Activated T-helper 1 cell treated with anti-CD3 and anti-CD28 coated beads, Interleukin-12 subunit alpha, Interleukin-12 subunit beta, Interleukin-2, Interleukin-4 antibody, amounts not matched to agents 30 ng/mL and 10 ng/mL and 1 ng/mL, durations not matched to agents 14 hours and 24 hours and 36 hours (primary cell): Measurements from ENCODE around the gene CLPTM1L. TPM values are rescaled to one million over a fixed set of nuclear protein-coding genes. Genes with fewer than 3 reads are reported as not detected.
A peak's percentile ranks its signal among the peaks of the same experiment; 100 is the strongest.

ENCODE experiments used
- DNase-seq: peaks from one replicate; pipeline ENCODE4 v3.0.0; 2021; ENCODE audit warnings: low spot score
- H3K27ac Mint-ChIP-seq: one replicate; pipeline ENCODE4 v1.8.0; 2021; ENCODE audit warnings: mild to moderate bottlenecking, mixed read lengths
- H3K27me3 Mint-ChIP-seq: one replicate; pipeline ENCODE4 v1.8.0; 2022; ENCODE audit warnings: mild to moderate bottlenecking, moderate library complexity, mixed read lengths; ENCODE audit not compliant: insufficient read depth
- H3K36me3 Mint-ChIP-seq: one replicate; pipeline ENCODE4 v1.8.0; 2021; ENCODE audit warnings: low read depth, mixed read lengths
- H3K4me1 Mint-ChIP-seq: one replicate; pipeline ENCODE4 v1.8.0; 2021; ENCODE audit warnings: low read depth, mixed read lengths
- H3K4me3 Mint-ChIP-seq: one replicate; pipeline ENCODE4 v1.8.0; 2021; ENCODE audit warnings: mild to moderate bottlenecking, moderate library complexity, mixed read lengths
- H3K9me3 Mint-ChIP-seq: one replicate; pipeline ENCODE4 v1.8.0; 2021; ENCODE audit warnings: mixed read lengths
- intact Hi-C: fragments of 100-400 bp; cut with micrococcal nuclease; formaldehyde crosslinking; loops from one replicate; pipeline ENCODE4 v1.15.1; 2024
- total RNA-seq: library from RNA; stranded (reverse); gene quantifications from 2 replicates; pipeline ENCODE4 v1.2.3, GENCODE V29; 2022

Gene CLPTM1L
- total RNA-seq, 1 donor from 2014 or later, result 132 TPM

DNA sequence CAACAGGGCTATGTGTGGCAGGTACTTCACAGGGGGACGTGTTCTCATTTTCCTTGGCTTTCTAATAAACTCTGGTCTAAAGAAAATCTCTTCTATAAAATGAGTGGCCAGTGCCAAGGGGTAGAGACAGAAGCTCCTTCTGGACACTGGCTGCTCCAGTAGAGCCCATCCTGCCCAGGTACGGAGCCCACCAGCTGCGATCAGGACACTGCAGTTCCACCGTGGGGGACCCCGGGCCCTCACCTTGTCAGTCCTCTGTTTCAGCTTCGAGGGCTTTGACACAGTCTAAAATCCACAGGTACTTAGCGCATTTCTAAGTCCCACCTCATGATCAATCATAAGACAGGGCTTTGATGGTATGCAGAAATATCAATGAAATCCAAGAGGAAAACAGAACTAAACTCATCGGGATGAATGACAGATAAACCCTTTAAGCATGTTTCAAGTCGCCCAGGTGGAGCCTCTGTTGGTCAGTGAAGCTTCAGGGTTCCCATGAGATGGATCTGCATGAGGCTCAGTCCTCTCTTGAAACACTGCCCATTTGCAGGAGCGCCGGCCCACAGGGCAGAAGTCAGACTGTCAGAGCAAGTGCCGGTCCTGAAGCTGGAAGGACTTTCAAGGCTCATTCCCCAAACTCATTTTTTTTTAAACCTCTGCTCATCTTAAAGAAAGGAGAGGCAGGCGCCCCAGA lies 29.7 kb downstream of the CLPTM1L start:
- no peak for DNase-seq
- intact Hi-C loops, result loop anchor here (1.0 kb wide), 2 partner anchors 20 to 30 kb away; partner anchors contain the start of genes CLPTM1L and TERT
- Mint-ChIP-seq H3K36me3 (peaks cover 21% of the 10 kb centered on the region), H3K4me3 (peak overlapping the region; percentile 53), H3K9me3 (peaks cover 11% of the 10 kb centered on the region), H3K27me3 (no peaks in the 10 kb centered on the region), H3K4me1 (peaks cover 60% of the 10 kb centered on the region), H3K27ac (peak overlapping the region; percentile 78)

DNA sequence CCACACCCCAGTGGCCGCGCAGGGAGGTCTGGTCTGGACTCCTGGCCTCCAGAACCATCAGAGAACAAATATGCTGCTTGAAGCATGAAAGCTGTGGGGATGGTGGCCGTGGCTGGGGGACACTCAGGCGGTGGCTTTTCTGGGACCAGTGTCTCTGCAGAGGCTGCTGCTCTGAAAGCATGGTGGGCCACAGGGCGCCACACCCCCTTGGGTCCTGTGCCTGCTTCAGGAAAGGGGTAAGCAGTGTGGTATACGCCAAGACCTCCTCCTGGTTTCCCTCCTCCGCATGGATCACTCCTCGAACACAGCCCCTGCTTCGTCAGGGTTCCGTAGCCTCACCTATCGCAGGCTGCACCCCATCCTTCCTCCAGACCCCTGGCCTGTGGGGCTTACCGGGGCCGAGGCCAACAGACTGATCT lies 30.3 kb downstream of the CLPTM1L start:
- intact Hi-C loops, result no loop called here
- peak overlapping the region; percentile 53 for H3K4me3 Mint-ChIP-seq
- H3K36me3 Mint-ChIP-seq, result peaks cover 21% of the 10 kb centered on the region
- no peak for DNase-seq
- H3K9me3 Mint-ChIP-seq, result peaks cover 11% of the 10 kb centered on the region
- peaks cover 60% of the 10 kb centered on the region for H3K4me1 Mint-ChIP-seq
- no peaks in the 10 kb centered on the region for H3K27me3 Mint-ChIP-seq
- H3K27ac Mint-ChIP-seq, result no peak overlapping the region

DNA sequence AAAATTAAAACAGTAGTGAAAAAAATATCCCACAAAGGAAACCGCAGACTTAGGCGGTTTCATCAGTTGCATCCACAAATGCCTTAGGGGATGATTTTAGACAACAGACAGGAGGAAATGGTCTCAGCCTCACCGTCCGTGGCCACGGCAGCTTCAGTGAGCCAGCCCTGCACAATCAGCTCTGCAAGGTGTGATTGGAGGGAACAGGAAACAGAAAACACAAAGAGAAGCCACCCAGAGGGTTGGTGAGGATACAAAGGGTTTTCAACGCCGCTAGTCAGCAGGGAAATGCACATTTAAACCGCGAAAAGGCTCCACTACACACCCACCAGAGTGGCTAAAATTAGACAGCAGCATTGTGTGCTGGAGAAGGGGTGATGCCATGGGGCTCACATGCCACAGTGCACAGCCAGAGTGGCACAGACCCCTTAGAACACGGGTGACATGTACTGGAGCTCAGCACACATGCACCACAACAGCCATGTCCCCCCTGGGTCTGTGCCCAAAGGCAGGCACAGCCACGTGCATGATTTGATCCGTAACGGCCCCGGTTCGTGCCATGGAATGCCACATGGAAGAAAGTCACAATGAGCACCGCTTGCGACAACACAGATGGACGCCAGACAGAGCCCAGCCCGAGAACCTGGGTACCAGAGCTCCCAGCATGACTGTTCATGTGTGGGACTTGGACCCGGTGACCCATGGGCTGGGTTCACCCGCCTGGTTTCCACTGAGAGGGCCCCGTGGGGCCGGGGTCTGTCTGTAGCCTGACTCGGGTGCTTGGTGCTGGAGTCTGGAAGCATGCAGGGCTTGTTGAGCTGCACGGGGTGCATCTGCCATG lies 31.7 kb downstream of the CLPTM1L start:
- Mint-ChIP-seq H3K4me1 (peaks cover 68% of the 10 kb centered on the region), H3K27me3 (peaks cover 4% of the 10 kb centered on the region), H3K36me3 (peaks cover 11% of the 10 kb centered on the region), H3K27ac (peak overlapping the region; percentile 50), H3K4me3 (peak overlapping the region; percentile 68), H3K9me3 (peaks cover 11% of the 10 kb centered on the region)
- peak; percentile 61 for DNase-seq
- intact Hi-C loops, result loop anchor here (1.0 kb wide), 1 partner anchor 321 kb away; no protein-coding TSS in a partner anchor

DNA sequence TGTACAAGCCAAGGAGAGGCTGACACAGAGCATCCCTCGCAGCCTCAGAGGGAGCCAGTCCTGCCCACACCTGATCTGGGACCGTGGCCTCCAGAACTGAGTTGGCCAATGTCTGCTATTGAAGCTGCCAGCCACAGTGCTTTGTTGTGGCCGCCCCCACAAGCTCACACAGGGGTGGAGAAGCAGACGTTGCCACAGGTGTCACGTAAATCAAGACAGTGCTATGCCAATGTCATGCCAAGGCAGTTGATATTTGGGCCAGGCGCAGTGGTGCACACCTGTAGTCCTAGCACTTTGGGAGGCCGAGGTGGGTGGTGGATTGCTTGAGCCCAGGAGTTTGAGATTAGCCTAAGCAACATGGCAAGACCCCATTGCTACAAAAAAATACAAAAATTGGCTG lies 32.7 kb downstream of the CLPTM1L start:
- peaks cover 4% of the 10 kb centered on the region for H3K27me3 Mint-ChIP-seq
- intact Hi-C loops, result no loop called here
- peaks cover 11% of the 10 kb centered on the region for H3K9me3 Mint-ChIP-seq
- H3K4me3 Mint-ChIP-seq, result no peak overlapping the region
- H3K27ac Mint-ChIP-seq, result no peak overlapping the region
- peaks cover 3% of the 10 kb centered on the region for H3K36me3 Mint-ChIP-seq
- peaks cover 63% of the 10 kb centered on the region for H3K4me1 Mint-ChIP-seq
- no peak for DNase-seq

DNA sequence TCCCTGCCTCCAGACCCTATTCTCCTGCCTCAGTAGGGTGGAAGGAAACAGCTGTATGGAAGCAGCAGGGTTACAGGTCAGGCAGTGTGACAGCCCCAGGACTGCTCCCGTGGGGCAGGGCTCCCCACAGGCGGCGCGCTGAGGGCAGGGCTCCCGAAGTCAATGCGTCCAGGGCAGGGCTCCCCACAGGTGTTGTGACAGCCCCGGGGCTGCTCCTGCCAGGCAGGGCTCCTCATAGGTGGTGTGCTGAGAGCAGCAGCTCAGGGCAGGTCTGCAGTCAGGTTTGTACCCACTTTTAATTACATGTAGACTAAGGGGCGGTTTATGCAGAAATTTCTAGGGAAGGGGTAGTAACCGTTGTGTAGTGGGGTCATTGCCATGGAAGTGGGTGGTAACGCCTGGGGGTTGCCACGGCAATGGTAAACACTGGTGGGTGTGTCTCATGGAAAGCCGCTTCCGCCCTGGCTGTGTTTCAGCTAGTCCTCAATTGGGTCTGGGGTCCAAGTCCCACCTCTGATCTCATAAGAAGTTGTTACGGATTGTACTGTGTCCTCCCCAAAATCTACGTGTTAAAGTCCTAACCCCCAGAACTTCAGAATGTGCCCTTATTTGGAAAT lies 33.4 kb downstream of the CLPTM1L start:
- Mint-ChIP-seq H3K27ac (no peak overlapping the region), H3K4me1 (peaks cover 57% of the 10 kb centered on the region), H3K4me3 (no peak overlapping the region), H3K9me3 (peaks cover 11% of the 10 kb centered on the region), H3K27me3 (peaks cover 4% of the 10 kb centered on the region), H3K36me3 (no peaks in the 10 kb centered on the region)
- intact Hi-C loops, result no loop called here
- DNase-seq, result no peak

DNA sequence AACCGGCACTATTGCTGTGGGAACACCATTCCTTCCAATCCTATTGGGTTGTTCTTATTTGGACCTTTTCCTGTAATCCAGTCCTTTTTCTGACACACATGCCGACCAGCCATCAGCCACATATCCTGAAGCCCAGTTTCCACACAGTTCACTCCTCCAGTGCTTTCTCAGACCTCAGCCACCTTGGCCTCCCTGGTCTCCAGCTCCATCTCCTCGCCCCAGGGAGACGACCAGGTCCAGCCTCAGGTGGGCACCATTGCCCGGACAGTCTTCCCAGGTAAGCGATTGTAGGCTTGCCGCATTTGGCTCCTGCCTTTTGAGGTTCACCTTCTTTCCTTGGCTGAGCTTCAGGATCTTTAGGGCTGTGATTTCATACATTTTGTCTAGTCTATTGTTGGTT lies 34.8 kb downstream of the CLPTM1L start:
- Mint-ChIP-seq H3K27me3 (peaks cover 4% of the 10 kb centered on the region), H3K27ac (no peak overlapping the region), H3K4me1 (peaks cover 42% of the 10 kb centered on the region), H3K4me3 (no peak overlapping the region), H3K36me3 (no peaks in the 10 kb centered on the region), H3K9me3 (peaks cover 11% of the 10 kb centered on the region)
- intact Hi-C loops, result no loop called here
- DNase-seq, result no peak

DNA sequence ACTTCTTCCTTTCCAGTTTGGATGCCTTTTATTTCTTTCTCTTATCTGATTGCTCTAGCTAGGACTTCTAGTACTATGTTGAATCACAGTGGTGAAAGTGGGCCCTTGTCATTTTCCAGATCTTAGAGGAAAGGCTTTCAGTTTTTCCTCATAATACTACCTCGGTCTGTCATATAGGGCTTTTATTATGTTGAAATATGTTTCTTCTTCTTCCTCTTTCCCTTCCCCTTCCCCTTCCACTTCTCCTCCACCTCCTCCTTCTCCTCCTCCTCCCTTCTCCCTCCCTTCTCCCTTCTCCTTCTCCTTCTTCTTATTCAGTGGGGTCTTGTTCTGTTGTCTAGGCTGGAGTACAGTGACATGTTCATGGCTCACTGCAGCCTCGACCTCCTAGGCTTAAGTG lies 40.9 kb downstream of the CLPTM1L start:
- intact Hi-C loops, result no loop called here
- peaks cover 8% of the 10 kb centered on the region for H3K4me1 Mint-ChIP-seq
- no peak overlapping the region for H3K27ac Mint-ChIP-seq

DNA sequence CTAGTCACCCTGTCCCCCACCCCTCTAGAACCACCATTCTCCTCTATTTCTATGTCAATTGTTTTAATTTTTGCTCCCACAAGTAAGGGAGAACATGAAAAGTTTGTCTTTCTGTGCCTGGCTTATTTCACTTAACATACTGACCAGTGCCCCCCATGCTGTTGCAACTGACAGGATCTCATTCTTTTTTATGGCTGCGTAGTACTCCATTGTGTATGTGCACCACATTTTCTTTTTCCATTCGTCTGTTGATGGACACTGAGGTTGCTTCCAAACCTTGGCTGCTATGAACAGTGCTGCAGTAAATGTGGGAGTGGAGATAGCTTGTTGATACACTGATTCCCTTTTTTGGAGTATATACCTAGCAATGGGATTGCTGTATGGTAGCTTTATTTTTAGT lies 42.6 kb downstream of the CLPTM1L start:
- no peak for DNase-seq
- Mint-ChIP-seq H3K9me3 (no peaks in the 10 kb centered on the region), H3K4me1 (no peaks in the 10 kb centered on the region), H3K27ac (no peak overlapping the region), H3K36me3 (peaks cover 1% of the 10 kb centered on the region), H3K4me3 (no peak overlapping the region), H3K27me3 (peaks cover 29% of the 10 kb centered on the region)
- intact Hi-C loops, result no loop called here

More for the DNA sequence above, 40.9 kb downstream of the CLPTM1L start:
- Mint-ChIP-seq H3K4me3 (no peak overlapping the region), H3K9me3 (no peaks in the 10 kb centered on the region), H3K27me3 (peaks cover 30% of the 10 kb centered on the region), H3K36me3 (peaks cover 1% of the 10 kb centered on the region)
- DNase-seq, result no peak

DNA sequence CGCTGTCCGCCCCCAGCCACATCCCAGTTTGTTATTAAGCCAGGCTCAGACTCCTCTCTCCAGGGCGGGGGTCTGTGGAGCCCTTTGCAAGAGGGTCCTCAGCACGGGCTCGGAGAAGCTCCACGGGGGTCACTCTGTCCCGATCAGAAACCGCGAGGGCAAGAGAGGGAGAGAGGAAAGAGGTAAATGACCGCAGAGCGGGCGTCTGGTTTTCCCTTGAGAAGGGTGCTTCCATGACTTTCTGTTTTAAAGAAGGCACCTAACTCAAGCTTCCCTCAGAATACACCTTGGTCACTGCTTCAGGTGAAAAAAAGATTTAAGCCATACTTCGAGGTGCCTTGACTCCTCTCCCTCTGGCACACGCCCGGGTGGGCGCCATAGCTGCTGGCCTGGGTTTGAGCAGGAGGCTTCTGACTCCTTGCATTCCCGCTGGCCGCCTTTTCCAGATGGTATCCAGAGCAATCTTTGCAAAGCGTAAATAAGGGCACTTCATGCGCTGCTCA lies 44.3 kb downstream of the CLPTM1L start:
- H3K4me1 Mint-ChIP-seq, result peaks cover 5% of the 10 kb centered on the region
- H3K36me3 Mint-ChIP-seq, result peaks cover 3% of the 10 kb centered on the region
- no peak overlapping the region for H3K27ac Mint-ChIP-seq
- DNase-seq, result no peak
- peaks cover 31% of the 10 kb centered on the region for H3K27me3 Mint-ChIP-seq
- no peaks in the 10 kb centered on the region for H3K9me3 Mint-ChIP-seq
- intact Hi-C loops, result no loop called here
- H3K4me3 Mint-ChIP-seq, result no peak overlapping the region

DNA sequence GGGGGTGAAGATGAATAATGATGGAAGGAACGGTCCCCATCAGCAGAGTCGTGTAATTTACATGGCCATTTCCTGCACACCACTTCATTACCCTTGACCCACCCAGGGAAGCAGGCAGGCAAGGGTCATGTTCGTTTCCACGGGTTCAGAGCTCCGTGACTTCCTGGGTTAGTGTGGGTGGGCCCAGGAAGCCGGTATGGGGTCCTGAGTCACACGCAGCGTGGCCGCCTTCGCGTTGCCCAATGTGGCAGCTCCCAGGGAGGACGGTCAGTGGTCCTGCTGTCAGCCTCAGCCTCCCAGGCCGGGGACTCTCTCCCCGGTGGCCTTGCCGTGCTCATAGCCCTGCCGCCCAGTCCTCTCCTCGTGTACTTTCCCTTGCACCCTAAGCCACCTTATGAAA lies 44.9 kb downstream of the CLPTM1L start:
- H3K4me3 Mint-ChIP-seq, result no peak overlapping the region
- DNase-seq, result no peak
- H3K27ac Mint-ChIP-seq, result no peak overlapping the region
- intact Hi-C loops, result no loop called here
- H3K4me1 Mint-ChIP-seq, result peaks cover 5% of the 10 kb centered on the region
- no peaks in the 10 kb centered on the region for H3K9me3 Mint-ChIP-seq
- H3K27me3 Mint-ChIP-seq, result peaks cover 31% of the 10 kb centered on the region
- peaks cover 3% of the 10 kb centered on the region for H3K36me3 Mint-ChIP-seq

DNA sequence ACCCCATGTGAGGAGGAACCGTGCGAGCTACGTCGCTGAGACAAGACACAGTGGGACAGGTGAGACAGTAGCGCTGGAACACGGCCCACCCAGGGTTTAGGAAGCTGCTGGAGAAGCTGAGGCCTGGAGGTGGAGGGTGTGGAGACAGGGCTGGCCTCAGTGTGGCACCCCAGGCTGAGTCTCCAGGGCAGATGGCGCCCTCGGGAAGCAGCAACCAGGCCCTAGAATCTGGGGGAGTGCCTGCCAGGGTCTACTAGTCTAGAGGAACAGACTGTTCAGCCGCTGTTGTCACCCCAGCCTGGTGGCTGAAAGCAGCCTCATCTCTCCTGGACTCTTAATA lies 45.4 kb downstream of the CLPTM1L start:
- Mint-ChIP-seq H3K4me1 (peaks cover 5% of the 10 kb centered on the region), H3K27ac (no peak overlapping the region), H3K36me3 (peaks cover 2% of the 10 kb centered on the region), H3K9me3 (no peaks in the 10 kb centered on the region), H3K27me3 (peaks cover 28% of the 10 kb centered on the region), H3K4me3 (no peak overlapping the region)
- DNase-seq, result no peak
- intact Hi-C loops, result no loop called here

DNA sequence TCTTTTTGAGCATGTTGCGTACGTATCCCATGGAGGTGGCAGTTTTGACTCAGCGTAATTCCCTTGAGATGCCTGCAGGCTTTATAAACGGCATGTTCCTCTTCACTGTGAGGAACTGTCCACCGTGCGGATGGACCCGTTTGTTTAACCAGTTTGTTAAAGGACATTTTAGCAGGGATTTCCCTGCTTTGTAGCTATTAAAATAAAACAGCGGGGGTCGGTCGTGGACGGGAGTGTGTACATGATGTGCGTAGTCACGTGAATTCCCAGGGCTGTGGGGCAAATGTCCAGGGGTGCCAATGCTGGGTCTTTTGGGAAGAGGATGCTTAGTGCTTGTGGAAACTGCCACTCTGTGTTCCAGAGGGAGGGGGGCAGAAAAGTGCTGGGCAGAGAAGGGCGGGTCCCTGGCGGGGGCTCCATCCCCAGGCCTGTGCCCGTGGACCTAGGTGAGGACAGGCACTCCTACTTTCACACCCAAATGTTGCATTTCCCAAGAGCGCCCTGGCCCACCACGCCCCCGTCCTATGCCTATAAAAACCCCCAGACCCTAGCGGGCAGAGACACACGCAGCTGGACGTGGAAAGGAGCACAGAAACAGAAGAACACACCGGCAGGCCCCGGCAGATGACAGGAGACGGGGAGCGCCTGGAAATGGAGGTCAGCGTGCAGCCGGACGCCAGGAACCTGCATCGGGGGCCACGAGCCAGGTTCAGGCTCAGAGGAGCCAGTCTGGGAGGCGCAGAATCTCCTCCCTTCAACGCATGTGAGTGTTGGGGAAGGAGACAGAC lies 46.0 kb downstream of the CLPTM1L start:
- intact Hi-C loops, result no loop called here
- H3K27ac Mint-ChIP-seq, result no peak overlapping the region
- no peaks in the 10 kb centered on the region for H3K9me3 Mint-ChIP-seq
- H3K4me1 Mint-ChIP-seq, result peaks cover 5% of the 10 kb centered on the region
- H3K36me3 Mint-ChIP-seq, result peaks cover 2% of the 10 kb centered on the region
- no peak for DNase-seq
- H3K27me3 Mint-ChIP-seq, result peaks cover 23% of the 10 kb centered on the region
- no peak overlapping the region for H3K4me3 Mint-ChIP-seq
